Measurements from ENCODE around the gene MAST4. TPM values are rescaled to one million over a fixed set of nuclear protein-coding genes. Genes with fewer than 3 reads are reported as not detected.

The MAST4 gene
- total RNA-seq, 4 donors from 2014 or later, result 19.5 to 44.1 (median 24.1) TPM

- Histone ChIP-seq H3K36me3 (no peaks in the 10 kb centered on the region), H3K9me3 (no peaks in the 10 kb centered on the region), H3K4me1 (peaks cover 0 to 10% (median 0%) of the 10 kb centered on the region in 4 donors), H3K4me3 (no peak overlapping the region), H3K27me3 (no peaks in the 10 kb centered on the region), H3K27ac (no peak overlapping the region)
- 26 to 32% methylated on average over 2 of the region's 2 CpGs for WGBS, 2 donors
- no peak for DNase-seq (ENCODE audit: low spot score in 2 of 2)
- TF ChIP-seq POLR2A (IDR thresholded peaks at IDR 0.05) (no peak), EP300 (IDR thresholded peaks at IDR 0.05) (no peak), CTCF (IDR thresholded peaks at IDR 0.05) (no peak)
These were observed 62.3 kb downstream of the MAST4 start for GRCh38 chr5:66658516-66658915.

GRCh38 chr5:66659780-66660179, 63.6 kb downstream of the MAST4 start:
- no peak for DNase-seq (ENCODE audit: low spot score in 2 of 2)
- Histone ChIP-seq H3K27ac (no peak overlapping the region), H3K9me3 (no peaks in the 10 kb centered on the region), H3K36me3 (no peaks in the 10 kb centered on the region), H3K4me3 (no peak overlapping the region), H3K4me1 (peaks cover 0 to 10% (median 0%) of the 10 kb centered on the region in 4 donors), H3K27me3 (no peaks in the 10 kb centered on the region)
- WGBS, 2 donors, result 77 to 94% methylated on average over 3 of the region's 3 CpGs
- no peak for TF ChIP-seq EP300 (IDR thresholded peaks at IDR 0.05)
- TF ChIP-seq POLR2A (IDR thresholded peaks at IDR 0.05), result no peak
- no peak for TF ChIP-seq CTCF (IDR thresholded peaks at IDR 0.05)

GRCh38 chr5:66660396-66660795, 64.2 kb downstream of the MAST4 start:
- no peak for DNase-seq (ENCODE audit: low spot score in 2 of 2)
- no peaks in the 10 kb centered on the region for H3K27me3 ChIP-seq
- H3K9me3 ChIP-seq, result no peaks in the 10 kb centered on the region
- peaks cover 0 to 10% (median 0%) of the 10 kb centered on the region in 4 donors for H3K4me1 ChIP-seq
- WGBS, 2 donors, result 65 to 71% methylated on average over 1 of the region's 1 CpG
- no peaks in the 10 kb centered on the region for H3K36me3 ChIP-seq
- H3K27ac ChIP-seq, result no peak overlapping the region
- H3K4me3 ChIP-seq, result no peak overlapping the region
- no peak for TF ChIP-seq CTCF (IDR thresholded peaks at IDR 0.05)
- TF ChIP-seq POLR2A (IDR thresholded peaks at IDR 0.05), result no peak
- TF ChIP-seq EP300 (IDR thresholded peaks at IDR 0.05), result no peak

GRCh38 chr5:66661149-66661548, 65.0 kb downstream of the MAST4 start:
- Histone ChIP-seq H3K36me3 (no peaks in the 10 kb centered on the region), H3K4me3 (no peak overlapping the region), H3K27me3 (no peaks in the 10 kb centered on the region), H3K4me1 (peaks cover 0 to 3% (median 0%) of the 10 kb centered on the region in 4 donors), H3K9me3 (no peaks in the 10 kb centered on the region), H3K27ac (no peak overlapping the region)
- 45 to 52% methylated on average over 3 of the region's 3 CpGs for WGBS, 2 donors
- TF ChIP-seq POLR2A (IDR thresholded peaks at IDR 0.05) (no peak), CTCF (IDR thresholded peaks at IDR 0.05) (no peak), EP300 (IDR thresholded peaks at IDR 0.05) (peak in 1 of 2 donors; percentile 29)
- peak in 1 of 2 donors; percentile 30 for DNase-seq (ENCODE audit: low spot score in 2 of 2)

- H3K9me3 ChIP-seq, result no peaks in the 10 kb centered on the region
- no peak overlapping the region for H3K27ac ChIP-seq
- H3K27me3 ChIP-seq, result no peaks in the 10 kb centered on the region
- no peaks in the 10 kb centered on the region for H3K36me3 ChIP-seq
- TF ChIP-seq EP300 (IDR thresholded peaks at IDR 0.05) (no peak), POLR2A (IDR thresholded peaks at IDR 0.05) (no peak), CTCF (IDR thresholded peaks at IDR 0.05) (no peak)
- WGBS, 2 donors, result 66 to 70% methylated on average over 3 of the region's 3 CpGs
- H3K4me1 ChIP-seq, result peaks cover 0 to 2% (median 0%) of the 10 kb centered on the region in 4 donors
- DNase-seq (ENCODE audit: low spot score in 2 of 2), result no peak
- no peak overlapping the region for H3K4me3 ChIP-seq
These were observed 70.6 kb downstream of the MAST4 start for GRCh38 chr5:66666778-66667177.

Data from tibial nerve (tissue), 4 donors.